Fibroblast of peridontal ligament (primary cell): ENCODE measurements around the gene GNPTG.
"Not testable (repeated sequence)": the region's sequence is repeated elsewhere in the genome, so short reads cannot be mapped to it uniquely, and the experiment has no call there.

ENCODE experiments used
- DNase-seq: peaks from one replicate; pipeline ENCODE4 v3.0.0-alpha.2; 2010; ENCODE audit errors: extremely low read depth

GNPTG gene

GRCh38 chr16:1319041-1319440 lies 32.7 kb upstream of the GNPTG start:
- no peak for DNase-seq

DNA sequence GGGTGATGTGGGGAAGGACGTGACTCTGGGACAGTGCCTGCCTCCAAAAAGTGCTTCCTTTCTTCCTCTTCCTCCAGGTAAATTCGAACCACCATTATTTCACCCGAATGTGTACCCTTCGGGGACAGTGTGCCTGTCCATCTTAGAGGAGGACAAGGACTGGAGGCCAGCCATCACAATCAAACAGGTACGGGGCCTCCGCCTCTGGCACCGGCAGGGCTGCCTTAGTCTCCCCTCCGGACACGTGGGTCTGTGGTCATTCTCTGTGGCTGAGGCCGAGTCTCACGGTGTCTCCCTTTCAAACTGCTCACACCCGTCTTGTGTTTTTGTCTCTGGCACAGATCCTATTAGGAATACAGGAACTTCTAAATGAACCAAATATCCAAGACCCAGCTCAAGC lies 31.6 kb upstream of the GNPTG start:
- no peak for DNase-seq

- DNase-seq: no peak
Observed at GRCh38 chr16:1320658-1321240, 31.0 kb upstream of the GNPTG start.

- DNase-seq: no peak
Observed at GRCh38 chr16:1322407-1322806, 29.3 kb upstream of the GNPTG start.

DNA sequence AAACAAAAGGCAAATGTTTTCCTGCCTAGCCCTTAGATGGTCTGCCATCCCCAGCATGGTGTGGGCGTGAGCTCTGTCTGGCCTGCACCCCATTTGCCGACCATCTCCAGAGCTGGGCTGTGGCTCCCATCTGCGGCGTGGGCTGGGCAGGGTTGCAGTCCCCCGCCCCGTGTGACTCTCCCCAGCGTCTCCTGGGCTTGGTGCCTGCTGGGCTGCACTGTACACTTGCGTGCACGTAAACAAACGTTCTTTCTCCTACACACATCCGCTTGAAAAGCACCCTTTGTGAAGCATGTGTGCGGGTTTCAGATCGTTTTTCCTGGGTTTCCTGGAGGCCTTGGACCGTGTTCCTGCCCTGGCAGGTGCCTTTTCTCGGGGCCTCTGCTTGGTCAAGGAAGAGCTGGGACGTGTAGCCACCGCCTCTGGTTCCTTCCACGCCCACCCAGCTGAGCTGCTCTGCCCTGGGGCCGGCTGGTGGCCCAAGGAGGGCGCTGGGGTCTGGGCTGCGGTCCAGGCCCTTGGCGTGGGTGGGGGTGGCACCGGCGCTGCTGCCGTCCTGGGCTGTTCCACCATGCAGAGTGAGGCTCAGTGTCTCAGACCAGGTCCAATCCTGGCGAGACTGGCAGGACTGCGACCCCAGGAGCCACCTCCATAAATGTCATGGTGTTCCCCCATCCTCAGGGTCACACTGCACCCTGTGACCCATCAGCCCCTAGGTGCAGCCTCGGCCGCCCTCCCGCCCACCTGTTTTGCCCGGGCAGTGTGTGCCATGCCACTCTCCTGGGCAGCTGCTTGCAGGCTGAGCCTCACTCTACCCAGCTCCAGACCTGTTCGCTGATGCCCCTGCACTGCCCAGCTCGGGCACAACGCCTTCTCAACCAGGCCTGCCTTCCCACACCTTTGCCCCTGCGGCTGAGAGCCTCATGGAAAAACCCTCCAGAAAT lies 28.2 kb upstream of the GNPTG start:
- DNase-seq: no peak

DNA sequence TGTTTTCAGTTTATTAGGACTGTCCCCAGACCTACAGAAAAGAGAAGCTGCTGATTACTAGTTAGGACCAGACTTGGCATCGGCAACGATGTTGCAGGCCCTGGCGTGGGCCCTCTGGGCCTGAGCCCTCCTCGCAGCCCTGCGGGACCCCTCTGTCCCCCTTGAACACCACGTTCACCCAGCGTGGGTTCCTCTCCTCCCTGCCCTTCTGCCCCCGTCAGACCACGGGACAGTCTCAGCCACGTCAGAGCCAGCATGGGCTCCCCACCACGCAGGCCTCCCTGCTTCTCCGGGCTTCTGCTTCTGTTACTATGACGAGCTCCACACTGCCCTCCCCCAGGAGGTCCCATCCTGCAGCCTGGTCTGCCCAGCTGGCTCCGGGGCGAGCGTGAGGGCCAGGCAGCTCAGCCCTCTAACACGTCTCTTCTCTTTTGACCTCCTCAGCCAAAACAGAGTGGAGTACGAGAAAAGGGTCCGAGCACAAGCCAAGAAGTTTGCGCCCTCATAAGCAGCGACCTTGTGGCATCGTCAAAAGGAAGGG lies 27.4 kb upstream of the GNPTG start:
- DNase-seq: no peak

DNA sequence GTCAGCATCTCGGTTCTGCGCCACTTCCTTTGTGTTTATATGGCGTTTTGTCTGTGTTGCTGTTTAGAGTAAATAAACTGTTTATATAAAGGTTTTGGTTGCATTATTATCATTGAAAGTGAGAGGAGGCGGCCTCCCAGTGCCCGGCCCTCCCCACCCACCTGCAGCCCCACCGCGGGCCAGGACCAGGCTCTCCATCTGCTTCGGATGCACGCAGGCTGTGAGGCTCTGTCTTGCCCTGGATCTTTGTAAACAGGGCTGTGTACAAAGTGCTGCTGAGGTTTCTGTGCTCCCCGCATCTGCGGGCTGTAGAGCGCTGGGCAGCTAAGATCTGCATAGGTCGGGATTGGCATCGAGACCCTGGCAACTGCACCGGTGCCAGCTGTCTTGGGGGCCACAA lies 26.5 kb upstream of the GNPTG start:
- no peak for DNase-seq

- DNase-seq: no peak
Observed at GRCh38 chr16:1325673-1326371, 25.9 kb upstream of the GNPTG start.

- no peak for DNase-seq
Observed at GRCh38 chr16:1326391-1326790, 25.3 kb upstream of the GNPTG start.

GRCh38 chr16:1326946-1327618 lies 24.6 kb upstream of the GNPTG start:
- no peak for DNase-seq

DNA sequence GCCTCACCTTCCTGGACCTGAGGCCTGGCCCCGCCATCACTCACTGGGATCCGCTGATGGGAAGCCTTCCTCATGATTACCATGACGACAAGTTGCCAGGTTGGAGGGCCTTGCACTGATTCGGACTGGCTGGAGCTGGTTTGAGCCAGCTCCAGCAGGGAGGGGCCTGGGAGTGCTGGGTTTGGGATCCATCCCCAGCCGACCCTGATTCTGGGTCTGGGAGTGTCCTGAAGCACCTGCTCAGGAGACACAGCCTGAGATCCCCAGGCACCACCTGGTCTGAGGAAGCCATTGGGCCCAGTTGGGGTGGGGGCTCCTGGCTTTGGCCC lies 24.1 kb upstream of the GNPTG start:
- no peak for DNase-seq

- DNase-seq: not testable (repeated sequence)
Observed at GRCh38 chr16:1328136-1328535, 23.6 kb upstream of the GNPTG start.

GRCh38 chr16:1328961-1329360 lies 22.8 kb upstream of the GNPTG start:
- not testable (repeated sequence) for DNase-seq

DNA sequence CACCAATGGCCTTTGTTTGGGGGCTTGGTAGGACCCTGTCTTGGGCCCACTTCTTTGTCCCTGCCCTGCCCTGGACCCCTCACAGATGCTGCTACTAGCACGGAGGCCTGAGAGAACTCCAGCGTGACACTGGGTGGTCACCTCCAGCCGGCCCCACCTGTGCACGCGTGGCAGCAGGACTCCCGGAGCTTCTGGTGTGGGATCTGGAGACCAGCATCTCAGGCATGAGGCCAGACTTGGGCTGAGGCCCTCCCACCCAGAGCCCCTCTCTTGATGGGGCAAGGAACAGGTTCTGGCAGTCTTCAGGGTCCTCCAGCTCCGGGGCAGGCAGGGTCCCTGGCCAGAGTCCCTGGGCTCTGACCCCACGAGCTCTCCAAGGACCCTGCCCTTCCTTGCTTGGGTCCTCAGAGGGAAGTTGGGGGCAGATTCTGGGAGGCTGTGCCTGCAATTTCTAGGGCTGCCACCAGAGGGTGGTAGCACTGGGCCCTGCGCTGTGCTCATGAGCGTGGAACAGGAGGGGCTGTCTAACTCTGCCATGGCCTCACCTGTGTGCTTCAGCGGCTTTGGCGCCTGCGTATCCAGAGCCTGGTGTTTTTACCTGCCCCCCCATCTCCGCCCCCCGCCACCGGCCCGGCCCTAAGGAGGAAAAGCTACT lies 21.3 kb upstream of the GNPTG start:
- DNase-seq: no peak

DNA sequence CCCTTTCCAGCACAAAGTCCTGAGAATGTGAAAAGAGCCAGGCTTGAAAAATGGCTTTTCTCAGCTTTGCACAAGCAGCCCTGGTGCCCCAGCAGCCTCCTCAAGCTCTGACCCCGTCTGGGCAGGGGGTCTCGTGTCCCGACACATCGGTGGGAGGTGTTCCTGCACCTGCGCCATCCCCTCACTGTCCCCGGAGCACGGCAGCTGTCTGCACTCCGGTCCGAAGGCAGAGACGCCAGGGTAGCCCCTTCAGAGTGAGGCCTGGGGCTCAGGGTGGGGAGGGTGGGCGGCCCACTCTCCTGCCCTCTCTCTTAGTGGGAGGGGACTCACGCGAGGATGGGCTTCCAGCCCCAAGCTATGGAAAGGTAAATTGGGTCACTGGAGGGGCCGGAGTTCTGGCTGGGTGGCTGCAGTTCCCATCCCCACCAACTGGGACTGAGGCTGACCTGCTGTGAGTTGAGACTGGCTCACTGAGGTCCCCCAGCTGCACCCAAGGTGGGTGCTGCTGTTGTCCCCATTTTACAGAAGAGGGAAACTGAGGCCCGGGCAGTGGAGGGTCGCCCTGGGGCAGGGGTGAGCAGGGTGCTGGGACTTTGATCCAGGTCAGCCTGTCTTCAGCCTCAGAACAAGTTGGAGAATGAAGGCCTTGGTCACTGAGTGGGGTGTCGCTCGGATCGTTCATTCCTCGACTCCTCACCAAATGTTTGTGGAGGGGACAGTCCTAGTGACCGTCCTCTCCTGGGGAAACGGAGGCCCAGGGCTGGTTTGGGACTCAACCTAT lies 20.6 kb upstream of the GNPTG start:
- no peak for DNase-seq

DNA sequence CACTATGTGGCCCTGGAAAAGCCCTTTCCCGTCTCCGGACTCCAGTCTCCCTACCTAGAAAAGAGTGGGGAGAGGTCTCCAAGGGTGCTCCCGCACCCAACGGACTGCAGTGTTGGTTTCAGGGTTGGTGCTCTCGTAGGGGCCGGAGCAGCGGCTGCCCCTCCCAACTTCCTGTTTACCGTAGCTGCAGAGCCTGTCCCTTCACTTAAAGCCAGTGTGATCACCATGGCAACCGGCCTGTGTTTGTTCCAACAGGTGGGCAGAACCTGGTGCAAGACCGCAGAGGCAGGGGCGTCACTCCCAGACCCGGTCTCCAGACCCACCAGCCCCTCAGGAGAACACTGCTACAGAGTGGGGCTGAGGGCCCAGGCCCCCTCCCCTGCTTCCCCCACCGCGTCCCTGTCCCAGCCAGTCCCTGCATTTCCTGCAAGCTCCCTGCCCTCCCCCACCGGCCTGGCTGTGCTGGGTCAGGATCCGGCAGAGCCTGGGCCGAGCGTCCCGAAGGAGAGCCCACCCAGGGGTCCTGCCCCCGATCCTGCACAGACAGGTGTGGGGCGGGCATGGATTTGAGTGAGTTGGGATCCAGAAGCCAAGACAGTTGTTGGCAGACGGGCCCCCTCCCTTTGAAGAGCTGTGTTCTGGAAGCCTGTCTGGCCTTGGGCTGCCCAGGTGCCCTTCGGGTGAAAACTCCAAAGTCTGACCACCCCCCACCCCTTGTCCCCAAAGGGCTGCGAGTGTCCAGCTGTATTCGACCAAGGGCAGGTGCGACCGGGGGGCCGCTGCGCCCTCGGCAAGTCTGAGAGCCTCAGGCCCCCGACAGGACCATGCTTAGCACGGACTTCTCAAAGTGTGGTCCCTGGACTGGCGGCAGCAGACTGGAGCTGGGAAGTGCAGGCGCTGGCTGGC lies 19.8 kb upstream of the GNPTG start:
- DNase-seq: no peak

DNA sequence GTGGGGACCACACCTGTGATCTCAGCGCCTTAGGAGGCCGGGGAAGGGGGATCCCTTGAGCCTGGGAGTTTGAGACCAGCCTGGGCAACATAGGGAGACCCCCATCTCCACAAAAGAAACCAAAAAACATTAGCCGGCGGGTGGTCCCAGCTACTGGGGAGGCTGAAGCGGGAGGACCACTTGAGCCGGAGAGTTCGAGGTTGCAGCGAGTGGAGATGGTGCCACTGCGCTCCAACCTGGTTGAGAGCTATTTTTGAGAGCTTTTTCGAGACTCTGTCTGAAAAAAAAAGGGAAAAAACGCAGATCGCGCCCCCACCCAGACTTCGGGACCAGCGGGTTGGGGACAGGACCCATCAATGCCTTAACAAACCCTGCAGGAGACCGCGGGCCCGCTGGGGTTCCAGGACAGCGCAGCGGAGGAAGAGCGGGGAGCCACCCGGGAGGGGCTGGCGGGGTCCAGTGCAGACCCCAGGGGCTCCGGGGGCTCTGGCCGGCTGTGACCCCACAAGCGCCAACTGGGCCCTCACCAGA lies 19.0 kb upstream of the GNPTG start:
- no peak for DNase-seq

DNA sequence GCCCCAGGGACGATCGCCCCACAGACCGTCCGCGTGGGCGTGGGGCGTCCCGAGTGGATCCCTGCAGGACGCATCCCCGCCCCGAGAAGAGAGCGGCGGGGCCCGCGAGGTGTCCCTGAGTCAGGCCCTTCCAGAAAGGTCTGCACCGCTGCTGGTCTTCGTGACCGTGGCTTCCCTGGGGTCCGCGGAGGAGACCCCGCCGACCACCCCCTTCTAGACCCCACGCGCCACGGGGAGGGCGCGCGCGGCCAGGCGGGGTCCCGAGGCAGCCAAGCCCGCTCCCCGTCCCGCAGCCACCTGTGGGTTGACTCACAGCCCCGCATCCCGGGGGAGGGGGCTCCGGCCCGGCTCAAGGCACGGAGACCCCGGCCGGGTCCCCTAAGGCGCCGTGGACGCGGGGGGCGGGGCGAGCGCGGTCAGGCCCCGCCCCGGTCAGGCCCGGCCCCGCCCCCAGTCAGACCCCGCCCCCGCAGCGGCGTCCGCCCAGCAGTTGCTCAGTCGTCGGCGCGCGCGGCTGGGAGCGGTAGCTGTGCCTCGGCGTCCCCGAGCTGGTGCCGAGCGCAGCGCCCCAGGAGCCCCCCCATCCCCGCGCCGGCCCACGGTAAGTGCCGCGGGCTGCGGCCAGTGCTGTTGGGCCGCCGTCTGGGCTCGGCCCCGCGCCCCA lies 18.4 kb upstream of the GNPTG start, which contains the start of gene BAIAP3:
Gene BAIAP3 (plus strand): TSS at position 497 of the 664 bp plus-strand sequence. CDS start 4,905 bp downstream, outside the sequence.
- DNase-seq: no peak
